ENCODE data around the gene SYT8.

GRCh38 chr11:1861435-1862411, 26.9 kb downstream of the SYT8 start:
- no peak for TF ChIP-seq GATA2 (IDR thresholded peaks at IDR 0.05; ENCODE audit: low read depth, low read length)
- no peak for TF ChIP-seq GATA3 (IDR thresholded peaks at IDR 0.05; ENCODE audit: low read depth, low read length)
